Esophagus squamous epithelium (tissue), 4 donors: ENCODE measurements around the gene NKX3-2.

Source experiments
- CTCF ChIP-seq, 6 experiments: fragments of 450-650 bp in 4 of 6; fragments of 200-600 bp in 2 of 6; sonication (generic) in 2 of 6; IDR thresholded peaks; one replicate each; pipeline ENCODE4 v1.5.1; 2016 to 2019; ENCODE audit warnings: antibody characterized with exemption in 6 of 6, mild to moderate bottlenecking in 4 of 6, moderate library complexity in 4 of 6
- POLR2A ChIP-seq, 4 donors: fragments of 450-650 bp; IDR thresholded peaks; one replicate each; pipeline ENCODE4 v1.6.1; 2017; ENCODE audit warnings: antibody characterized with exemption in 4 of 4, mild to moderate bottlenecking in 4 of 4, moderate library complexity in 3 of 4

GRCh38 chr4:13511101-13511500 is 33.2 kb downstream of the NKX3-2 start:
- TF ChIP-seq CTCF (IDR thresholded peaks at IDR 0.05) (no peak), POLR2A (IDR thresholded peaks at IDR 0.05) (no peak)
